ENCODE results near the gene NDUFAF8.

Gene NDUFAF8

GRCh38 chr17:81270279-81270678 is 31.2 kb downstream of the NDUFAF8 start:
- DNase-seq (ENCODE audit: low read depth) = no peak
- TF ChIP-seq, protein P1, sequence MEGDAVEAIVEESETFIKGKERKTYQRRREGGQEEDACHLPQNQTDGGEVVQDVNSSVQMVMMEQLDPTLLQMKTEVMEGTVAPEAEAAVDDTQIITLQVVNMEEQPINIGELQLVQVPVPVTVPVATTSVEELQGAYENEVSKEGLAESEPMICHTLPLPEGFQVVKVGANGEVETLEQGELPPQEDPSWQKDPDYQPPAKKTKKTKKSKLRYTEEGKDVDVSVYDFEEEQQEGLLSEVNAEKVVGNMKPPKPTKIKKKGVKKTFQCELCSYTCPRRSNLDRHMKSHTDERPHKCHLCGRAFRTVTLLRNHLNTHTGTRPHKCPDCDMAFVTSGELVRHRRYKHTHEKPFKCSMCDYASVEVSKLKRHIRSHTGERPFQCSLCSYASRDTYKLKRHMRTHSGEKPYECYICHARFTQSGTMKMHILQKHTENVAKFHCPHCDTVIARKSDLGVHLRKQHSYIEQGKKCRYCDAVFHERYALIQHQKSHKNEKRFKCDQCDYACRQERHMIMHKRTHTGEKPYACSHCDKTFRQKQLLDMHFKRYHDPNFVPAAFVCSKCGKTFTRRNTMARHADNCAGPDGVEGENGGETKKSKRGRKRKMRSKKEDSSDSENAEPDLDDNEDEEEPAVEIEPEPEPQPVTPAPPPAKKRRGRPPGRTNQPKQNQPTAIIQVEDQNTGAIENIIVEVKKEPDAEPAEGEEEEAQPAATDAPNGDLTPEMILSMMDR (conservative IDR thresholded peaks at IDR 0.05; ENCODE audit: low read depth, low read length) = no peak
- H3K4me3 ChIP-seq (ENCODE audit: low read length) = no peak overlapping the region

DNA sequence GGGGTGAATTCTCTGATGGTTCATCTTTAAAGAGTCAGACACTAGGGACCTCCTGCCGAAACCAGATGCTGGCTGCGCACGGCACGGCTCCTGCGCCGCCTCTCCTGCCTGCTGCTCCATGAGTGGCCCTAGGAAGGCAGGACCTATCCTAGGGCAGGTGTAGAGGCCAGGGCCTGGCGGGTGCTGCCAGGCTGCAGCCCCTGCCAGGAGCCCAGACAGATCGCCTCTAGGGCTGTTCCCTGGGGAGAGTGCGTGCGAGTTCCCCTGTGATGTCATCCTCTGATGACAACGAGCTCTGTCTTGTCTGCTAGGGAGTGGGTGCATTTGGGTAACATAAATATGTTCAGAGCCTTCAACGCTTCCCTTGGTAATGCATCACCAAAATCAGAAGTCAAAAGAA is 32.1 kb downstream of the NDUFAF8 start:
- DNase-seq (ENCODE audit: low read depth) = no peak
- no peak overlapping the region for H3K4me3 ChIP-seq (ENCODE audit: low read length)
- TF ChIP-seq, protein P1 (conservative IDR thresholded peaks at IDR 0.05; ENCODE audit: low read depth, low read length) = no peak

- H3K4me3 ChIP-seq (ENCODE audit: low read length) = no peak overlapping the region
- no peak for DNase-seq (ENCODE audit: low read depth)
- TF ChIP-seq, protein P1 (conservative IDR thresholded peaks at IDR 0.05; ENCODE audit: low read depth, low read length) = no peak
Measured at GRCh38 chr17:81272616-81273015, 33.5 kb downstream of the NDUFAF8 start.

GRCh38 chr17:81273698-81274470 is 34.8 kb downstream of the NDUFAF8 start:
- no peak overlapping the region for H3K4me3 ChIP-seq (ENCODE audit: low read length)
- no peak for DNase-seq (ENCODE audit: low read depth)
- TF ChIP-seq, protein P1 (conservative IDR thresholded peaks at IDR 0.05; ENCODE audit: low read depth, low read length) = no peak

DNA sequence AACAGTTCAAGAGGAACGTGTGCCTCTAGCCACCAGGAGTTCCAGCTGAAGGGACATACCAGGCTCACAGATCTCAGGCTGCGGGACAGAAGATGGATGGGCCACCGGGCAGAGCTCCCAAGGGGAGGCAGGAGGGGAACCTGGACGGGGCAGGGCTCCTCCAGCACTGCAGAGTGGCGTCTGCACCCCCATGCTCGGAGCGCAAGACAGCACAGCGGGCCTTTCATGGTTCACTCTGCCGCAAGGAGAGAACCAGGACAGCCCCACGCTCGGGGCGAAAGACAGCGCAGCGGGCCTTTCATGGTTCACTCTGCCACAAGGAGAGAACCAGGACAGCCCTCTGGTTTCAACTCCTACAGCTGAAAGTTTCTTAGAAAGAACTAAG is 35.3 kb downstream of the NDUFAF8 start:
- DNase-seq (ENCODE audit: low read depth) = no peak
- TF ChIP-seq, protein P1 (conservative IDR thresholded peaks at IDR 0.05; ENCODE audit: low read depth, low read length) = no peak
- no peak overlapping the region for H3K4me3 ChIP-seq (ENCODE audit: low read length)

DNA sequence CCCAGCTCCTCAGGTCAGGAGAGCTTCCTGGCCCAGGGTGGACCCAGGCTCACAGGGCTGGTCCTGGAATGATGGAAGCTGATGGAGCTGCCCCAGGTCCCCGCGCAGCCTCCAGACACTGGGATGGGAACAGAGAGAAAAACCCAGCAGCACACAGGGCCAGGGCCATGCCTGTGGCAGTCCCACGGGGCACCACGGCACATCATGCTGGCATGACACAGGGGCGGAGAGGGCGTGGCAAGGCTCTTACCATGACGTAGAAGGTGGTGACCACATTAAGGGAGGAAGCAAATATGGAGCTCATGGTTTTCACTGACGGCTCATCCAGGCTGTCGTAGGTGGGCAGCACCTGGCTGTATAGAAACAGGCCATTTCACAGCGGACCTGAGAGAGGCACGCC is 37.7 kb downstream of the NDUFAF8 start:
- H3K4me3 ChIP-seq (ENCODE audit: low read length) = no peak overlapping the region
- DNase-seq (ENCODE audit: low read depth) = no peak
- TF ChIP-seq, protein P1 (conservative IDR thresholded peaks at IDR 0.05; ENCODE audit: low read depth, low read length) = no peak

DNA sequence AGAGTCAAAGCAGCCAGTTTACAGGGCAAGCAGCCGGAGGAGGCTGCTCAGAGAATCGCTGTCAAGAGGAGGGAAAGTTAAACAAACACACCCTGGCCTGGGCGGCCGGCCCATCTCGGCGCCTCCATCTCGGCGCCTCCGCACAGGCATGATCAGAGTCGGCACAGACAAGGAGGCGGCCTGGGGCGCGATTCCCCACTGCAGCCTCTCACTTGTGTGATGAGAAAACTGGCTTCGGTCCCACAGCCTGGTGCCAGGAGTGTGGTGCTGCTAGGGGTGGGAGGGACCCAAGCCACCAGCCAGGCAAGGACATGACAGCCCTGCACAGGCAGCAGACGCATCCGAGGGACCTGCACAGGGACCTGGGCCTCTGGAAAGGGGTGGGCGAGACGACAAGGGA is 38.3 kb downstream of the NDUFAF8 start:
- DNase-seq (ENCODE audit: low read depth) = no peak
- H3K4me3 ChIP-seq (ENCODE audit: low read length) = no peak overlapping the region
- TF ChIP-seq, protein P1 (conservative IDR thresholded peaks at IDR 0.05; ENCODE audit: low read depth, low read length) = no peak
